Panc1 (cell line): Measurements from ENCODE around the gene DCTPP1. TPM values are rescaled to one million over a fixed set of nuclear protein-coding genes. Genes with fewer than 3 reads are reported as not detected.
"Not testable (repeated sequence)": the region's sequence is repeated elsewhere in the genome, so short reads cannot be mapped to it uniquely, and the experiment has no call there.

Experiments
- ATAC-seq: fragments of 200-7000 bp; cut with Tn5 transposase; 2 replicates; pipeline ENCODE4 v1.9.1; 2020; ENCODE audit warnings: mild to moderate bottlenecking, moderate library complexity
- BruUV-seq: library from RNA; stranded (reverse); fragments of 400-500 nt; replicated peaks from 2 replicates; lab custom pipeline; 2021; lab: Mats Ljungman, UMichigan
- CTCF ChIA-PET: fragments of 300-600 bp; sonication (Branson Sonifier 250); formaldehyde crosslinking; loops from one replicate; lab custom pipeline; 2022; ENCODE audit warnings: antibody characterized with exemption; lab: Charles Lee
- POLR2A ChIA-PET: fragments of 300-600 bp; sonication (Branson Sonifier 250); formaldehyde crosslinking; loops from one replicate; lab custom pipeline; 2022; ENCODE audit warnings: antibody characterized with exemption; lab: Charles Lee
- DNase-seq: peaks from one replicate; pipeline ENCODE4 v3.0.0-alpha.2; 2010; ENCODE audit warnings: low read depth, low spot score
- H3K27ac ChIP-seq: 2 replicates; pipeline ENCODE4 v1.5.1; 2011; ENCODE audit warnings: mild to moderate bottlenecking, low read length, inconsistent platforms
- H3K27me3 ChIP-seq: fragments of 200-500 bp; sonication (Bioruptor generic); 2 replicates; pipeline ENCODE4 v1.6.0; 2014; ENCODE audit warnings: low read length, inconsistent platforms; ENCODE audit not compliant: control insufficient read depth, insufficient read depth
- H3K36me3 ChIP-seq: fragments of 200-500 bp; sonication (Bioruptor generic); 2 replicates; pipeline ENCODE4 v1.5.1; 2014; ENCODE audit warnings: inconsistent platforms, mild to moderate bottlenecking, low read length, moderate library complexity; ENCODE audit not compliant: control insufficient read depth, insufficient read depth
- H3K4me1 ChIP-seq: 2 replicates; pipeline ENCODE4 v1.5.1; 2011; ENCODE audit warnings: inconsistent platforms, mild to moderate bottlenecking, low read length, moderate library complexity; ENCODE audit not compliant: control insufficient read depth, insufficient read depth
- H3K4me3 ChIP-seq, 2 experiments: 2 replicates each; pipeline ENCODE4 v1.5.1; 2011 to 2012; ENCODE audit warnings: low read depth in 2 of 2, low read length in 2 of 2, mild to moderate bottlenecking in 2 of 2, inconsistent platforms in 1 of 2, moderate library complexity in 1 of 2
- H3K9me3 ChIP-seq: fragments of 200-500 bp; sonication (Bioruptor generic); 2 replicates; pipeline ENCODE4 v1.5.1; 2014; ENCODE audit warnings: low read depth, mild to moderate bottlenecking, inconsistent platforms, low read length, moderate library complexity; ENCODE audit not compliant: control insufficient read depth, insufficient read depth
- CTCF ChIP-seq: fragments of 450-650 bp; IDR thresholded peaks from 2 replicates; pipeline ENCODE4 v1.5.1; 2017; ENCODE audit warnings: mild to moderate bottlenecking
- POLR2AphosphoS5 ChIP-seq: IDR thresholded peaks from 2 replicates; pipeline ENCODE4 v1.6.1; 2012; ENCODE audit warnings: mild to moderate bottlenecking, low read depth, low read length, moderate library complexity
- REST ChIP-seq, 2 experiments: IDR thresholded peaks; 2 replicates each; pipeline ENCODE4 v1.6.1; 2011 to 2012; ENCODE audit warnings: low read depth in 2 of 2, control low read depth in 1 of 2, low read length in 1 of 2, mild to moderate bottlenecking in 1 of 2, moderate library complexity in 1 of 2; ENCODE audit not compliant: insufficient read depth in 1 of 2
- SIN3A ChIP-seq: IDR thresholded peaks from 2 replicates; pipeline ENCODE4 v1.6.1; 2012; ENCODE audit warnings: low read depth, mild to moderate bottlenecking, low read length, moderate library complexity, borderline replicate concordance; ENCODE audit not compliant: insufficient read depth
- TCF7L2 ChIP-seq: IDR thresholded peaks from 2 replicates; pipeline ENCODE4 v1.6.1; 2011; ENCODE audit warnings: mild to moderate bottlenecking, low read depth, low read length, inconsistent platforms
- in situ Hi-C: cut with HindIII; loops from 2 replicates; pipeline ENCODE4 v1.10.0; 2016; ENCODE audit warnings: low sequenced_read_pairs, low pct_unique_long_range_greater_than_20kb
- intact Hi-C: fragments of 100-400 bp; cut with micrococcal nuclease; formaldehyde crosslinking; loops from one replicate; pipeline ENCODE4 v1.10.0; 2022; ENCODE audit not compliant: unreplicated experiment
- total RNA-seq: library from RNA; stranded (reverse); gene quantifications from one replicate; pipeline ENCODE4 v1.2.1, GENCODE V29; 2021; ENCODE audit not compliant: unreplicated experiment

Gene DCTPP1
- total RNA-seq, 1 experiment from 2014 or later: 120 TPM

DNA sequence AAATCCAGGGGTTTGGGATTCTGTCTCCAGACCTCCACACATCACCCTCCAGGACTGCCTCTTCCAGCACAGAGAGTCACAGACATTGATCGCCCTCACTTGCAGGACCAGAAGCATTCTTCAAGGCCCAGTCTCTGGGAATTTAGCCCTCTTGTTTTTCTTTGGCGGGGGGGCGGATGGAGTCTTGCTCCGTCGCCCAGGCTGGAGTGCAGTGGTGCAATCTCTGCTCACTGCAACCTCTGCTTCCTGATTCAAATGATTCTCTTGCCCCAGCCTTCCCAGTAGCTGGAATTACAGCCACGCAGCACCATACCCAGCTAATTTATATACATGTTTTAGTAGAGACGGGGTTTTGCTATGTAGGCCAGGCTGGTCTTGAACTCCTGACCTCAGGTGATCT, 34.2 kb upstream of the DCTPP1 start:
- CTCF ChIA-PET: no interaction called here

GRCh38 chr16:30461426-30461825, 31.6 kb upstream of the DCTPP1 start:
- POLR2A ChIA-PET: interaction anchor here (0.6 kb wide), 1 partner anchor 25 kb away, joined by 13 read pairs; no protein-coding TSS in a partner anchor
- H3K36me3 ChIP-seq, DNase-seq, H3K9me3 ChIP-seq, H3K4me3 ChIP-seq, in situ Hi-C loops, H3K27me3 ChIP-seq, BruUV-seq, ATAC-seq, H3K4me1 ChIP-seq, H3K27ac ChIP-seq, intact Hi-C loops: not testable (repeated sequence)
- CTCF ChIA-PET: interaction anchor here (0.8 kb wide), 1 partner anchor 8 kb away, joined by 3 read pairs; no protein-coding TSS in a partner anchor

More for the DNA sequence above, 34.2 kb upstream of the DCTPP1 start:
- intact Hi-C loops: no loop called here
- no peak for ATAC-seq
- H3K36me3 ChIP-seq: no peaks in the 10 kb centered on the region
- no peaks in the 10 kb centered on the region for H3K9me3 ChIP-seq
- DNase-seq: no peak
- H3K27ac ChIP-seq: no peak overlapping the region
- TF ChIP-seq SIN3A (no peak), REST (IDR thresholded peaks at IDR 0.05; ENCODE audit: insufficient read depth in 1 of 2, low read depth in 2 of 2, low read length in 1 of 2) (no peak), TCF7L2 (no peak), CTCF (no peak), POLR2AphosphoS5 (no peak)
- no TSS peak for BruUV-seq
- no peaks in the 10 kb centered on the region for H3K27me3 ChIP-seq
- in situ Hi-C loops: no loop called here
- no peak overlapping the region for H3K4me3 ChIP-seq
- POLR2A ChIA-PET: no interaction called here
- H3K4me1 ChIP-seq: no peaks in the 10 kb centered on the region

GRCh38 chr16:30459456-30459855, 29.6 kb upstream of the DCTPP1 start:
- Histone ChIP-seq H3K9me3 (no peaks in the 10 kb centered on the region), H3K27ac (no peak overlapping the region), H3K4me1 (no peaks in the 10 kb centered on the region), H3K36me3 (no peaks in the 10 kb centered on the region), H3K27me3 (no peaks in the 10 kb centered on the region), H3K4me3 (no peak overlapping the region)
- CTCF ChIA-PET: interaction anchor here (0.6 kb wide), 1 partner anchor 10 kb away, joined by 6 read pairs; no protein-coding TSS in a partner anchor
- BruUV-seq: no TSS peak
- POLR2A ChIA-PET: no interaction called here
- ATAC-seq: no peak
- no peak for TF ChIP-seq TCF7L2
- TF ChIP-seq CTCF: no peak
- TF ChIP-seq POLR2AphosphoS5: no peak
- TF ChIP-seq REST (IDR thresholded peaks at IDR 0.05; ENCODE audit: insufficient read depth in 1 of 2, low read depth in 2 of 2, low read length in 1 of 2): no peak
- no peak for TF ChIP-seq SIN3A
- no peak for DNase-seq
- in situ Hi-C loops: no loop called here
- intact Hi-C loops: no loop called here
